Activated B cell treated with CpG ODN at 0.5 μM for 24 hours (primary cell): ENCODE data around the gene CENPVL2. TPM values are rescaled to one million over a fixed set of nuclear protein-coding genes. Genes with fewer than 3 reads are reported as not detected.
"Not testable (repeated sequence)": the region's sequence is repeated elsewhere in the genome, so short reads cannot be mapped to it uniquely, and the experiment has no call there.

Experiments
- ATAC-seq: fragments of 200-7000 bp; cut with Tn5 transposase; one replicate; pipeline ENCODE4 v1.10.0; 2021; ENCODE audit warnings: low read depth, mild to moderate bottlenecking, moderate library complexity
- CTCF ChIA-PET: fragments of 350-600 bp; sonication (Branson Sonifier 250); formaldehyde crosslinking; loops from one replicate; lab custom pipeline; 2021; ENCODE audit warnings: antibody characterized with exemption; lab: Charles Lee
- POLR2A ChIA-PET: fragments of 350-600 bp; sonication (Branson Sonifier 250); formaldehyde crosslinking; loops from one replicate; lab custom pipeline; 2021; ENCODE audit warnings: antibody characterized with exemption; lab: Charles Lee
- DNase-seq: peaks from one replicate; pipeline ENCODE4 v3.0.0; 2022
- H3K27ac Mint-ChIP-seq: one replicate; pipeline ENCODE4 v1.8.0; 2020; ENCODE audit warnings: mixed read lengths
- H3K27me3 Mint-ChIP-seq: one replicate; pipeline ENCODE4 v1.8.0; 2021; ENCODE audit warnings: mixed read lengths
- H3K36me3 Mint-ChIP-seq: one replicate; pipeline ENCODE4 v1.8.0; 2021; ENCODE audit warnings: low read depth, mixed read lengths
- H3K4me1 Mint-ChIP-seq: one replicate; pipeline ENCODE4 v1.8.0; 2021; ENCODE audit warnings: mixed read lengths
- H3K4me3 Mint-ChIP-seq: one replicate; pipeline ENCODE4 v1.8.0; 2020; ENCODE audit warnings: mild to moderate bottlenecking, mixed read lengths
- H3K9me3 Mint-ChIP-seq: one replicate; pipeline ENCODE4 v1.8.0; 2020; ENCODE audit warnings: mixed read lengths
- CTCF ChIP-seq: fragments of 200-600 bp; IDR thresholded peaks from one replicate; pipeline ENCODE4 v1.8.0; 2022; ENCODE audit warnings: antibody characterized with exemption, mild to moderate bottlenecking
- intact Hi-C: fragments of 100-400 bp; cut with micrococcal nuclease; formaldehyde crosslinking; loops from one replicate; pipeline ENCODE4 v1.15.1; 2024
- total RNA-seq: library from RNA; stranded (reverse); gene quantifications from 2 replicates; pipeline ENCODE4 v1.2.3, GENCODE V29; 2022

CENPVL2 gene
- not detected in 2 replicates for total RNA-seq

GRCh38 chrX:51682720-51683062 lies at the start of gene CENPVL2:
Gene CENPVL2 (minus strand): TSS chrX:51682831. CDS start chrX:51682831, 0 bp downstream.
- H3K4me3 Mint-ChIP-seq, ATAC-seq, POLR2A ChIA-PET, DNase-seq, CTCF ChIA-PET, H3K4me1 Mint-ChIP-seq, H3K27ac Mint-ChIP-seq, H3K36me3 Mint-ChIP-seq, H3K9me3 Mint-ChIP-seq, intact Hi-C loops, H3K27me3 Mint-ChIP-seq: not testable (repeated sequence)

- no peak for DNase-seq
- Mint-ChIP-seq H3K27me3 (peaks cover 6% of the 10 kb centered on the region), H3K4me1 (no peaks in the 10 kb centered on the region), H3K36me3 (no peaks in the 10 kb centered on the region), H3K27ac (no peak overlapping the region), H3K9me3 (no peaks in the 10 kb centered on the region), H3K4me3 (no peak overlapping the region)
- TF ChIP-seq CTCF = no peak
- no peak for ATAC-seq
- CTCF ChIA-PET = no interaction called here
- intact Hi-C loops = no loop called here
- POLR2A ChIA-PET = no interaction called here
These were observed 45.6 kb upstream of the CENPVL2 start for GRCh38 chrX:51728202-51728601.

- H3K36me3 Mint-ChIP-seq, DNase-seq, H3K27me3 Mint-ChIP-seq, ATAC-seq, H3K4me3 Mint-ChIP-seq, intact Hi-C loops, POLR2A ChIA-PET, H3K4me1 Mint-ChIP-seq, H3K9me3 Mint-ChIP-seq, H3K27ac Mint-ChIP-seq, CTCF ChIA-PET: not testable (repeated sequence)
These were observed 30.5 kb upstream of the CENPVL2 start for GRCh38 chrX:51712943-51713647.

- H3K4me1 Mint-ChIP-seq, intact Hi-C loops, H3K9me3 Mint-ChIP-seq, DNase-seq, H3K36me3 Mint-ChIP-seq, ATAC-seq, H3K27ac Mint-ChIP-seq, H3K4me3 Mint-ChIP-seq, CTCF ChIA-PET, H3K27me3 Mint-ChIP-seq, POLR2A ChIA-PET: not testable (repeated sequence)
These were observed 27.9 kb upstream of the CENPVL2 start, which contains the start of gene CENPVL1 for GRCh38 chrX:51710277-51711164. Gene CENPVL1 (plus strand): TSS chrX:51710512. CDS start chrX:51710512, 0 bp downstream.

- Mint-ChIP-seq H3K4me1 (no peaks in the 10 kb centered on the region), H3K9me3 (no peaks in the 10 kb centered on the region), H3K4me3 (no peak overlapping the region), H3K27me3 (peaks cover 18% of the 10 kb centered on the region), H3K27ac (no peak overlapping the region), H3K36me3 (no peaks in the 10 kb centered on the region)
- TF ChIP-seq CTCF = no peak
- ChIA-PET CTCF (no interaction called here), POLR2A (no interaction called here)
- intact Hi-C loops = no loop called here
- DNase-seq (no peak), ATAC-seq (no peak)
These were observed 14.8 kb upstream of the CENPVL2 start for GRCh38 chrX:51697397-51697796.

- no peaks in the 10 kb centered on the region for H3K9me3 Mint-ChIP-seq
- H3K4me1 Mint-ChIP-seq = no peaks in the 10 kb centered on the region
- CTCF ChIA-PET = no interaction called here
- no peak for TF ChIP-seq CTCF
- ATAC-seq (no peak), DNase-seq (no peak)
- peaks cover 15% of the 10 kb centered on the region for H3K27me3 Mint-ChIP-seq
- no peak overlapping the region for H3K27ac Mint-ChIP-seq
- H3K36me3 Mint-ChIP-seq = no peaks in the 10 kb centered on the region
- POLR2A ChIA-PET = no interaction called here
- intact Hi-C loops = no loop called here
- no peak overlapping the region for H3K4me3 Mint-ChIP-seq
These were observed 11.6 kb upstream of the CENPVL2 start for GRCh38 chrX:51694254-51694653.

- H3K27me3 Mint-ChIP-seq, POLR2A ChIA-PET, CTCF ChIA-PET, intact Hi-C loops, H3K27ac Mint-ChIP-seq, H3K36me3 Mint-ChIP-seq, H3K4me1 Mint-ChIP-seq, H3K9me3 Mint-ChIP-seq, DNase-seq, H3K4me3 Mint-ChIP-seq, ATAC-seq: not testable (repeated sequence)
These were observed 567 bp downstream of the CENPVL2 start for GRCh38 chrX:51681808-51682719.

- H3K4me3 Mint-ChIP-seq, H3K9me3 Mint-ChIP-seq, POLR2A ChIA-PET, intact Hi-C loops, ATAC-seq, H3K27ac Mint-ChIP-seq, CTCF ChIA-PET, H3K36me3 Mint-ChIP-seq, H3K27me3 Mint-ChIP-seq, DNase-seq, H3K4me1 Mint-ChIP-seq: not testable (repeated sequence)
These were observed 2.8 kb downstream of the CENPVL2 start for GRCh38 chrX:51679689-51680433.
